HG03378 (cell line): ENCODE data around the gene PNLIPRP1.

Source experiments
- ATAC-seq: cut with Tn5 transposase; IDR thresholded peaks from one replicate; pipeline ENCODE4 v1.9.1; 2021; ENCODE audit warnings: mild to moderate bottlenecking, moderate library complexity; ENCODE audit not compliant: unreplicated experiment

PNLIPRP1 gene

DNA sequence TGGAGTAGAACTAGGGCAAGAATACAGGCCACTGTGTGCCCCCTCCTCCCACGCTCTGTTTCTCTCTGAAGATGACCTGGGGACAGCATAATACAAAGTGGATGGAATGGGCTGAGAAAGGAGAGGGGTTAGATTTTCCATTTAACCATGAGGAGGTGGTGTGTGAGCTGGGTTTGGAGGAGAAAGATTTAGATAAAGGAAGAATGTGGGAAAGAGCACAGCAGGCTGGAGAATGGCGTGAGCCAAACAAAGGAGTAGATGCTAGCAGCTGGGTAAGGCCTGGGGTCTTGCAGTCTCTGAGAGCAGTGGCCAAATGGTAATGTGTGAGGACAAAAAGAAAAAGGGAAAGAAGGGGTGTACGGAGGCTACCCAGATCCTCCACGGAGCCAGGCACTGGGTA, 38.6 kb downstream of the PNLIPRP1 start:
- ATAC-seq: no peak

DNA sequence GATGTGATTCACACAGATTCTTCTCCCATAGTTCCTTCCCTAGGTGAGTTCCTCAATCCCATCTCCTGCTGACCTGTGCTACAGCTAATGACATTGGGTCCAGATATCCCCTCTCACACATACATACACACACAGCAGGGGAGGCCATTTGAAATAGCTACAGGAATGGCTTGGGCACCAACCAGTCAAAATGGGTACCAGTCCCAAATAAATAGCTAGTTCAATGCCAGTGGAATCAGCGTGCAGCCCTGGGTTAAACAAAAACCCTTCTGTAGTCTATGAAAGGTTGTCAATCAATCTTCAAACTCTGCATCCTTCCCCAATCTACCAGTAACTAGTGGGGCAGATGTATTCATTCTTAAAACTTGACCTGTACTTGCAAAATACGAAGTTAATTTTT, 39.3 kb downstream of the PNLIPRP1 start:
- ATAC-seq: no peak

DNA sequence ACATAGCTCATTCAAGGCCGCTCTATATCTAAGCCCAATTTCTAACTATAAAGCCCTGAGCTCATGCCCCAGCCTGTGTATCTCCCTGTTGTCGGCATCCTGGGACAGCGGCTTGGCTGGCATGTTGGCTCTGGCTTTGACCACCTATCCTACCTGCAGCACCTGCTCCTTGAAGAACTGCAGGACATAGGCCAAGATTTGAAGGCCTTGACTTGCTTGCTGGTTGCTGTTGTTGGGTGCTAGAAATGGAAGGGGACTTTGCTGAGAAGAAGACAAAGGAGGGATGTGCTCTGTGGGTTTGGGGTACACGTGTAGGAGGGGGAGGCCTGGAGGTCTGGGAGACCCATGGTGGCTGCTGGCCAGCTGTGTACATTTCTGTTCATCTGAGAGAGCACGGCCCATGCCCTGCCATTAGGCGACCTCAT, 41.1 kb downstream of the PNLIPRP1 start:
- no peak for ATAC-seq

DNA sequence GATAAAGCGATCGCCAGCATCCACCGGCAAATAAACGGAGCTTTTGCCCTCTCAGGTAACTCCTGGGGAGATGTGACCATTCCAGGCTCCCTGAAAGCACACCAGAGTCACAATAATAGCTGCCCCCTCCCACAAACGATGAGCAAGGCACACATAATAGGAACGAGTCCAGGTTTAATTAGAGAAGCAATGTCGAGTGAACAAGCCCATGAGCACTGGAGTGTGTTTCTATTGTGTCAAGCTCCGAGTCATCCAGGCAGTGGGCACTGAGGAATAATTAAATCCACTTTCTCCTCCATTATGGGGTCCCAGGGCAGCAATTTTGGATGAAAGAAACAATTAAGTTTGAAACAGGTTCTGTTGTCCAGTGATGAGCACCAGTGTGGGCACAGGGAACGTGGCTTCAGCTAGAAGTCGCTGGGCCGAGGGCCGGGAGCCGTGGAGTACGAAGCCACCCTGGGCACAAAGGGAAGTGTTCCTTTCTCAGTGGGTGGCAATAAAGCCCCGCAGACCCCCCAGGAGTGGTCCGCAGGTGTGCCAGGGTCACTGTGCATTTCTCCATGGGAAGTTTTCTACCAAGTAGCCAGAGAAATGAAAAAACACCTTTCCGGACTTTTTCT, 41.9 kb downstream of the PNLIPRP1 start:
- ATAC-seq: no peak

DNA sequence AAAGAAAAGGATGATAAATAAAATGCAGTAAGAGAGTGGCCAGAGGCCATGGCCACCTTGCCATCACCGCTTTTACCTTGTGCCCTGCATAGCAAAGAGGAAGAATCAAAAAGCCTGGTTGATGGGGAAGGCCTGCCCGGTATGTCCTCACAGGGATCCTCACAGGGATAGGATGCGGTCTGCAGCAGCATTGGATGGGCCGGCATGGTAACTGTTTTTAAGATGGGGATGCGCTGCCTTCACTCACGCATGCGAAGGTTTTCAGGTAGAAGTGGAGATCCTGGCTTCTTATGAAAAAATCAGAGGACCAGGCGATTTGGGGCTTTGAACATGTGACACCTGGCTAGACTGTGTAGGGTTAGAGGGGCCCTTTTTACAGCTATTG, 42.4 kb downstream of the PNLIPRP1 start:
- ATAC-seq: no peak

DNA sequence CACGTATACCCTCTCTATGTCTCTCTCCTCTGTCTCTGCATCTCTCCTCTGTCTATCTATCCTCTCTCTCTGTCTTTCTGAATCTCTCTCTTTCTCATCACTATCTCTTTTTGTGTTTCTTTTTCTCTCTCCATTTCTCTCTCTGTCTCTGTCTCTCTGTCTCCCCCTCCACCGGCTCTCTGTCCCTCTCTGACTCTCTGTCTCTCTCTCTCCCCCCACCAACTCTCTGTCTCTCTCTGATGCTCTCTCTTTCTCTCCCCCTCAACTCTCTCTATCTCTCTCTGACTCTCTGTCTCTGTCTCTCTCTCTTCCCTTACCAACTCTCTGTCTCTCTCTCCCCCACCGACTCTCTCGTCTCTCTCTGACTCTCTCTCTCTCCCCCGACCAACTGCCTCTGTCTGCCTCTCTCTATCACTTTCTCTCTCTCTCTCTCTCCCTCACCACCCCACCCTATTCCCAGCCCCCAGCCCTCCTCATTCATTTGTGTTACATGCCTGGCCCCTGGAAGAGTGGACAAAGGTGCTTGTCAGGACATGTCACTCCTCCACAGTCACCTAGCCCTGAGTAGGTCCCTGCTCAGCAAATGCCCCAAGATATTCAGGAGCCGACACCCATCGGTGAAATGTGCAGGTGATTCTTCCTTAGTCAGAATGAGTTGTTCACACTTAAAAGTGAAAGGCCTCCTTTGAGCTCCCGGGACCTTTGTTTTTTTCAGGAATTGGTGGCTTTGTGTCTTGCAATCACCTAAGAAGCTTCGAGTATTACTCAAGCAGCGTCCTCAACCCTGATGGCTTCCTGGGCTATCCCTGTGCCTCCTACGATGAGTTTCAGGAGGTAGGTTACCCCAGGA, 43.6 kb downstream of the PNLIPRP1 start:
- no peak for ATAC-seq

DNA sequence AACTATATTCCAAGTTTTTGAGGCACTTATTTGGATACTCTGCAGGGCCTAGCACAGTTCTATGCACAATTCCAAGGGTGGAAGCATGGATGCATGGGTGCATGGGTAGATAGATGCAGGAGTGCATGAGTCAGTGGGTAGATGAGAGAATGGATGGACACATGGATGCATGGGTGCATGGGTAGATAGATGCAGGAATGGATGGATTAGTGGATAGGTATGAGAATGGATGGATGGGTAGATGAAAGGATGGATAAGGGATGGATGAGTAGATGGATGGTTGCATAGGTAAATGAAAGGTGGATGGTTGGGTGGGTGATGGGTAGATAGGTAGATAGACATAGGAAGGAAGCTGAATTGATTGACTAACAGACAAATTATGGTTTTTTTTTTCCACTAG, 45.6 kb downstream of the PNLIPRP1 start:
- ATAC-seq: no peak

DNA sequence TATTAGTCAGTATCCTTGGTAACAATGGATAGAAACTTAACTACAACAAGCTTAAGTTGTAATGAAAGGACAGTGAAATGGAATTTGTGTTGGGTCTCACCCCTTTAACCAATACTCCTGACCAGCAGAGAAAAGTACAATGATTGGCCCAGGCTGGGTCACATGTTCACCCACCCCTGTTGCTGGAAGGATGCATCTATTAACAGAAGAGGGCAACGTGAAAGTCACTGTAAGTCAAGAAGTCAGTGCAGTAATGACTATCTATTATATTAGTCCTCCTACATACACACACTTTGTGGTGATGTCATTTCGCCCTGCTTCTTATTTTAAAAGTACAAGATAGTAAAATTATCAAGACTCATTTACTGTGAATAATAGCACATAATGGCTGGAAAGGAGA, 46.2 kb downstream of the PNLIPRP1 start:
- ATAC-seq: no peak

DNA sequence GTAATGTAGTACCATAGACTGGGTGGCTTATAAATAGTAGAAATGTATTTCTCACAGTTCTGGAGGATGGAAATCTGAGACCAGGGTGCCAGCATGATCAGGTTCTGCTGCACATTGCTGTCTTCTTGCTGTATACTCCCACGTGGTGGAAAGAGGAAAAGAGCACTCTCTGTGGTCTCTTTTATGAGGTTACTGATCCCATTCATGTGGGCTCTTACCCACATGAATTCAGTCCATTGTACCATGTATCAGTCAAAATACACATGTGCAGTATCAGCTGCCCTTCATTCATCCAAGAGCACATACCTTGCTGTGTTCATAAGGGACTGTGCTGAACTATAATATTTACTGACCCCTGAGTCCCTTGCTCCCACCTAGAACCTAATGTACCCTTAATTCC, 47.1 kb downstream of the PNLIPRP1 start:
- ATAC-seq: no peak

DNA sequence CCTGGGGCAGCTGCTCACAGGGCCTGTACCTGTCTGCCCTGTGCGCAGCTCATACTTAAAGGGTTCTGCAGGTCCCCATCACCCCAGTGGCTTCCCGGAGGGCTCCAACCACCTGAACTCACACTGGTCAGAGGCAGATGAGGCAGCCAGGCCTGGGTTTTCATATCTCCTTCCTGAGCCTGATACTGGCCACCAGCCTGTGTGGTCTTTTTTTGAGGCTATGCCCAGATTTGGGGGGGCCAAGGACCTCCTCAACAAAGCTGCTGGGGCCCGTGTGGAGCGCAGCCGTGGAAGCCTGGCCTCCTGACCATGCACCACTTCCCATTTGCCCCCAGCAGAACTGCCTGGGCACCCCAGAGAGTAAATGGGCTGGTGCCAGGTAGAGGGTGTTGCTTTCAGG, 55.7 kb downstream of the PNLIPRP1 start:
- ATAC-seq: no peak

DNA sequence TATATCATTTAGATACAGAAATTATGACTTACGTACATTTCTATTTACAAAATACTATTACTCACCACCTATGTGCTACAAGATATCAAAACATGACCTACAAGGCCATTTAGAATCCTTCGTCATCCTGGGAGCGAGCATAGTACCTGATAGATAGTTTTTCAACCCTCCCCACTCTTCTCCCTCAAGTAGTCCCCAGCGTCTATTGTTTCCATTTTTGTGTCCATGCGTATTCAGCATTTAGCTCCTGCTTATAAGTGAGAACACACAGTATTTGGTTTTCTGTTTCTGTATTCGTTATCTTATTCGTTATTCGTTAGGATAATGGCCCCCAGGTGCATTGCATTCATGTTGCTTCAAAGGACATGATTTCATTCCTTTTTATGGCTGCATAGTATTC, 58.1 kb downstream of the PNLIPRP1 start:
- no peak for ATAC-seq

DNA sequence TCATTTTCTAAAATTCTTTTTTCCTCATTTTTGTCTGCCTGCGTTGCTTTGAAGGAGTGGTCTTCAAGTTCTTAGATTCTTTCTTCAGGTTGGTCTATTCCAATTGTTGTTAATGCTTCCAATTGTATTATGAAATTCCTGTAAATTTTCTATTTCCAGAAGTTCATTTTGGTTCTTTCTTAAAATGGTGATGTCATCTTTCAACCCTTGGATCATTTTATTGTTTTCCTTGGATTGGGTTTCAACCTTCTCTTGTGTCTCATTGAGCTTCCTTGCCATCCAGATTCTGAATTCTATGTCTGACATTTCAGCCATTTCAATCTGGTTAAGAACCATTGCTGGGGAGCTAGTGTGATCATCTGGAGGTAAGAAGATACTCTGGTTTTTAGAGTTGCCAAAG, 63.1 kb downstream of the PNLIPRP1 start:
- no peak for ATAC-seq

DNA sequence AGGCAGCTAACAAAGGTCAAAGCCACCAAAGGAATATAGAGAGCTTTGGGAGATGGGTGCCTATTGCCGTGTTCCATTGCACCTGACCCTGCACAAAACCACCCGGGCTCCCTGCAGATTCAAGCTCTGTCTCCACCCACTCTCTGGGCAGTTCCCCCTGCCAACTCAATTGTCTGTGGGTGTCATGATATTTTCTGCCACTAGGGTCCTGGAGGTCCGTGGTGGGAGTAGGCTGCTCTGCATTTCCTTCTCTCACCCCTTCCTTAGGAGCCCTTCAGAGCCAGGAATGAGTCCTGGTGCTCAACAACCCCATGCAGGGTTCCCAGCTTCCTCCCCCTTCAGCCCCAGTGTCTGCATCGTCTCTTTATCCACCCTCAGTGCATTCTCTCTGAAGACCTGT, 64.1 kb downstream of the PNLIPRP1 start:
- no peak for ATAC-seq

DNA sequence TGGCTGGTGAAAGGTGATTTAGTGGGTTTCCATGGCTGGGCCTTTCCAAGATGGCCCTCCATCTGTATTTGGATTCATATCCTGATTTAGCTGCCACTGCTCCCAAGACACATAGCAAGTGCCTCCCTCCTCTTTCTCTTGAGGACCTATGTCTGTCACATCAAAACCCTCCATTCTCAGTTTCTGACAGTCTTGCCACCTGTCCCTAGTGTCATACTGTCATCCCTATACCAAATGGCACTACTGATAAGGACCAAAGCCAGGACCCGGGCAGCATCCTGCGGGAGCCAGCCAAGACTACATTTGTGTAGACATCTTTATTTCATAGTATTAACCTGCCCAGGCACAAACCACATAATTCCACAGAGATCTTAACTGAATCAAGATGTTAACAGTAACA, 64.8 kb downstream of the PNLIPRP1 start:
- ATAC-seq: no peak

DNA sequence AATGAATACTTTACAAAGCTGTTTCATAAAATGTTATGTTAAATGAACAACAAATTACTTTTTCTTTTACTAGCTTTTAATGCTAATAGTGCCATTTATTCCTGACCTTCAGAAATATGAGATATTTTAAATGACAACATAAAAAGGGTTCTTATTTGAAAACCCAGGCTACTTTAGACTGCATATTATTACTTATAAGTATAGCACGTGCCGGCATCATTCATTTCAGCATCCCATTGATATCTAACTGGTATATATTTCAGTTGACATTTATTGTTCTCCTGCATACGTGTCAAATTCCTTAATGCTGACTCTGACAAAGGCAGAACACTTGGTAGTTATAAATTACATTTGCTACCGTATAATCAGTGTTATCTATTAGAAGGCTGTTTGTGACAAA, 65.3 kb downstream of the PNLIPRP1 start:
- ATAC-seq: no peak

DNA sequence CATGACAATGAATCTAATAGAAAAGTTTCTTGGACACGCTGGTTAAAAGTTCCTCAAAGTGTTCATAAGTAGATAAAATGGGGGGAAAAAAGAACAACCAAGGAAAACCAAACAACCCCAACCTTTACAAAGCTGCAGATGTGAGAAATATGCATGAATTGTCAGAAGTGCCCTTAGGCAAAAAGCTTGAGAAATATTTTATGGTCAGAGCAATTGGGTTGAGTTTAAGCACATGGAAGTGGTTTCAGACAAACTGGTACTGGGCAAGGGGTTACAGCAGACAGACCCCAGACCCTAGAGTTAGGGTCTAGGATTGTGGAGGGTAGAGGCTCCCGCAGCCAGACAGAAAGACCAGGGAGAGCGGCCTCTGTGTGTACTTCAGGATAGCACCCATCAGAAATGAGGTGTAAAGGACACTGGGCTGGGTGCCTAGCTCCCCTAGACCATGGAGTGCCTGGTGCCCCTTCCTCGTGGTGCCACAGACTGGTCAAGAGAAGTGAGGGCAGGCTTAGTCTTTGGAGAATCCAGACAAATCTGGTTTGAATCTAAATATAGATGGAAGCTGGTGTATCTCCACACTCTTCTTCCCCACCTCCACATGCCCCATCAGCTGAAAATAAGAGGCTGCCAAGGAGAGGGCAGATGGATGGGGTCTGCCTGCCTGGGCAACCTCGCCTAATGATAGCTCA, 67.2 kb downstream of the PNLIPRP1 start:
- no peak for ATAC-seq
